A204.1 (cell line): Measurements from ENCODE around the gene ABCG1.

Source experiments
- FAIRE-seq: peaks from 2 replicates; lab custom pipeline; 2012; peaks lifted over from hg19 to GRCh38; lab: Jason Lieb, UNC

The ABCG1 gene

GRCh38 chr21:42308161-42308913 lies 89.4 kb downstream of the ABCG1 start:
- FAIRE-seq: no peak

- no peak for FAIRE-seq
These were observed 90.2 kb downstream of the ABCG1 start for GRCh38 chr21:42308914-42309752.

- FAIRE-seq: no peak
These were observed 90.8 kb downstream of the ABCG1 start for GRCh38 chr21:42309753-42310213.

GRCh38 chr21:42310411-42311001 lies 91.6 kb downstream of the ABCG1 start:
- FAIRE-seq: no peak

GRCh38 chr21:42311160-42311559 lies 92.2 kb downstream of the ABCG1 start:
- FAIRE-seq: no peak

- FAIRE-seq: no peak
These were observed 93.1 kb downstream of the ABCG1 start for GRCh38 chr21:42311816-42312625.

- FAIRE-seq: no peak
These were observed 93.7 kb downstream of the ABCG1 start for GRCh38 chr21:42312626-42313104.

- no peak for FAIRE-seq
These were observed 94.6 kb downstream of the ABCG1 start for GRCh38 chr21:42313501-42313969.

GRCh38 chr21:42314616-42315295 lies 95.8 kb downstream of the ABCG1 start:
- no peak for FAIRE-seq

- no peak for FAIRE-seq
These were observed 96.5 kb downstream of the ABCG1 start, which contains the start of gene TFF3 for GRCh38 chr21:42315296-42315891. TSS of gene TFF3 (minus strand) at chr21:42315409. CDS start at chr21:42315374, 35 bp downstream.

GRCh38 chr21:42316891-42317290 lies 98.0 kb downstream of the ABCG1 start:
- no peak for FAIRE-seq

GRCh38 chr21:42317341-42317741 lies 98.4 kb downstream of the ABCG1 start:
- no peak for FAIRE-seq

GRCh38 chr21:42317826-42318746 lies 99.1 kb downstream of the ABCG1 start:
- no peak for FAIRE-seq

GRCh38 chr21:42319376-42319775 lies 100.4 kb downstream of the ABCG1 start:
- no peak for FAIRE-seq

GRCh38 chr21:42319851-42320572 lies 101.1 kb downstream of the ABCG1 start:
- FAIRE-seq: no peak

GRCh38 chr21:42320791-42321190 lies 101.9 kb downstream of the ABCG1 start:
- FAIRE-seq: no peak

GRCh38 chr21:42321231-42321630 lies 102.3 kb downstream of the ABCG1 start:
- no peak for FAIRE-seq

- FAIRE-seq: no peak
These were observed 102.9 kb downstream of the ABCG1 start for GRCh38 chr21:42321845-42322244.

GRCh38 chr21:42324896-42325295 lies 106.0 kb downstream of the ABCG1 start:
- no peak for FAIRE-seq
